ENCODE measurements around the gene CPNE5. TPM values are rescaled to one million over a fixed set of nuclear protein-coding genes. Genes with fewer than 3 reads are reported as not detected.

CPNE5 gene
- polyA plus RNA-seq, 1 donor (not counting 4 experiments of a cell fraction or from before 2014, with no cell fraction given) = 0.05 TPM

GRCh38 chr6:36867471-36868224 is 28.4 kb upstream of the CPNE5 start:
- H3K27me3 ChIP-seq (ENCODE audit: control insufficient read depth, extremely low read depth, insufficient read depth, low read length) = no peaks in the 10 kb centered on the region
- no peak overlapping the region for H3K27ac ChIP-seq (ENCODE audit: control insufficient read depth, insufficient read depth, low read length)
- H4K20me1 ChIP-seq (ENCODE audit: control insufficient read depth, extremely low read depth, insufficient read depth, low read length) = no peaks in the 10 kb centered on the region
- H3K9me3 ChIP-seq (ENCODE audit: control insufficient read depth, low read depth, low read length) = no peaks in the 10 kb centered on the region
- TF ChIP-seq, protein P1, sequence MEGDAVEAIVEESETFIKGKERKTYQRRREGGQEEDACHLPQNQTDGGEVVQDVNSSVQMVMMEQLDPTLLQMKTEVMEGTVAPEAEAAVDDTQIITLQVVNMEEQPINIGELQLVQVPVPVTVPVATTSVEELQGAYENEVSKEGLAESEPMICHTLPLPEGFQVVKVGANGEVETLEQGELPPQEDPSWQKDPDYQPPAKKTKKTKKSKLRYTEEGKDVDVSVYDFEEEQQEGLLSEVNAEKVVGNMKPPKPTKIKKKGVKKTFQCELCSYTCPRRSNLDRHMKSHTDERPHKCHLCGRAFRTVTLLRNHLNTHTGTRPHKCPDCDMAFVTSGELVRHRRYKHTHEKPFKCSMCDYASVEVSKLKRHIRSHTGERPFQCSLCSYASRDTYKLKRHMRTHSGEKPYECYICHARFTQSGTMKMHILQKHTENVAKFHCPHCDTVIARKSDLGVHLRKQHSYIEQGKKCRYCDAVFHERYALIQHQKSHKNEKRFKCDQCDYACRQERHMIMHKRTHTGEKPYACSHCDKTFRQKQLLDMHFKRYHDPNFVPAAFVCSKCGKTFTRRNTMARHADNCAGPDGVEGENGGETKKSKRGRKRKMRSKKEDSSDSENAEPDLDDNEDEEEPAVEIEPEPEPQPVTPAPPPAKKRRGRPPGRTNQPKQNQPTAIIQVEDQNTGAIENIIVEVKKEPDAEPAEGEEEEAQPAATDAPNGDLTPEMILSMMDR (optimal IDR thresholded peaks at IDR 0.05 in 1 of 3, IDR thresholded peaks at IDR 0.05 in 1 of 3, conservative IDR thresholded peaks at IDR 0.05 in 1 of 3; ENCODE audit: extremely low read depth in 1 of 3, insufficient read depth in 2 of 3, low read length in 3 of 3) = no peak
- no peak for TF ChIP-seq EZH2 (IDR thresholded peaks at IDR 0.05; ENCODE audit: low read length)
- dilution Hi-C loops (cut with MboI; ENCODE audit: extremely low pct_ligation_motif_present, low sequenced_read_pairs) = no loop called here
- no peaks in the 10 kb centered on the region for H3K9me1 ChIP-seq (ENCODE audit: control insufficient read depth, extremely low read depth, insufficient read depth, low read length)
- H2AFZ ChIP-seq (ENCODE audit: control insufficient read depth, low read length) = no peak overlapping the region
- H3K4me3 ChIP-seq (ENCODE audit: control insufficient read depth in 2 of 3, extremely low read depth in 1 of 3, insufficient read depth in 2 of 3, low read depth in 1 of 3, low read length in 3 of 3) = no peak overlapping the region
- H3K79me2 ChIP-seq (ENCODE audit: control insufficient read depth, insufficient read depth, low read length) = peaks cover 47% of the 10 kb centered on the region
- H3K9ac ChIP-seq (ENCODE audit: control insufficient read depth, extremely low read depth, insufficient read depth, low read length) = no peak overlapping the region
- H3K36me3 ChIP-seq (ENCODE audit: control insufficient read depth in 2 of 2, extremely low read depth in 1 of 2, insufficient read depth in 2 of 2, low read length in 2 of 2) = peaks cover 13 to 20% of the 10 kb centered on the region in 2 experiments
- FAIRE-seq (no peak), DNase-seq (ENCODE audit: low read depth, low spot score) (no peak)
- peaks cover 6% of the 10 kb centered on the region for H3K4me1 ChIP-seq (ENCODE audit: control insufficient read depth, extremely low read depth, insufficient read depth, low read length)
- H3K4me2 ChIP-seq (ENCODE audit: control insufficient read depth, extremely low read depth, insufficient read depth, low read depth, low read length) = no peak overlapping the region

DNA sequence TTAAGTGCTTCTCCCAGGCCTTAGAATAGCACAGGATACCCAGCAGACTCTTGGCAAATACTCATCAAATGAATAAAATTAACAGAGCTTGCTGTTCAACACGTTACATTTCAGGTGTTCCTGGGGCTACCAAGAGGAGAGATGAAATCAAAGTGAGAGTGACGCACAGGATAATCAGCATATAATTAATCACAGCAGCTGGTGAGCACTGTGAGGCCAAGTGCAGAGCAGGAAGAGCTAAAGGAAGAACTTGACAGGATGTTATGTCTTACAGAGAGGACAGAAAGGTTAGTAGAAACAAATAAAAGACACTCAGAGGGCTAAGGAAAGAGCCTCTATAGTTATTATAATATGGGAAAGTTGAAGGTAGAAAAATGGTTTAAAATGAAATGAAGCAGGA is 26.6 kb upstream of the CPNE5 start:
- TF ChIP-seq EZH2 (IDR thresholded peaks at IDR 0.05; ENCODE audit: low read length) = no peak
- TF ChIP-seq, protein P1 (optimal IDR thresholded peaks at IDR 0.05 in 1 of 3, IDR thresholded peaks at IDR 0.05 in 1 of 3, conservative IDR thresholded peaks at IDR 0.05 in 1 of 3; ENCODE audit: extremely low read depth in 1 of 3, insufficient read depth in 2 of 3, low read length in 3 of 3) = no peak
- Histone ChIP-seq H4K20me1 (ENCODE audit: control insufficient read depth, extremely low read depth, insufficient read depth, low read length) (no peaks in the 10 kb centered on the region), H3K27ac (ENCODE audit: control insufficient read depth, insufficient read depth, low read length) (no peak overlapping the region), H3K4me1 (ENCODE audit: control insufficient read depth, extremely low read depth, insufficient read depth, low read length) (peaks cover 14% of the 10 kb centered on the region), H3K4me3 (ENCODE audit: control insufficient read depth in 2 of 3, extremely low read depth in 1 of 3, insufficient read depth in 2 of 3, low read depth in 1 of 3, low read length in 3 of 3) (no peak overlapping the region), H3K79me2 (ENCODE audit: control insufficient read depth, insufficient read depth, low read length) (peaks cover 46% of the 10 kb centered on the region), H3K9me1 (ENCODE audit: control insufficient read depth, extremely low read depth, insufficient read depth, low read length) (no peaks in the 10 kb centered on the region), H2AFZ (ENCODE audit: control insufficient read depth, low read length) (no peak overlapping the region), H3K36me3 (ENCODE audit: control insufficient read depth in 2 of 2, extremely low read depth in 1 of 2, insufficient read depth in 2 of 2, low read length in 2 of 2) (peaks cover 13 to 14% of the 10 kb centered on the region in 2 experiments), H3K9me3 (ENCODE audit: control insufficient read depth, low read depth, low read length) (no peaks in the 10 kb centered on the region), H3K9ac (ENCODE audit: control insufficient read depth, extremely low read depth, insufficient read depth, low read length) (no peak overlapping the region), H3K4me2 (ENCODE audit: control insufficient read depth, extremely low read depth, insufficient read depth, low read depth, low read length) (no peak overlapping the region), H3K27me3 (ENCODE audit: control insufficient read depth, extremely low read depth, insufficient read depth, low read length) (no peaks in the 10 kb centered on the region)
- DNase-seq (ENCODE audit: low read depth, low spot score) (no peak), FAIRE-seq (no peak)
- dilution Hi-C loops (cut with MboI; ENCODE audit: extremely low pct_ligation_motif_present, low sequenced_read_pairs) = no loop called here

All from keratinocyte (primary cell).